Aorta (tissue), 5 donors: ENCODE results near the gene GPX2. TPM values are rescaled to one million over a fixed set of nuclear protein-coding genes. Genes with fewer than 3 reads are reported as not detected.

Experiments used
- ATAC-seq: fragments of 200-7000 bp; cut with Tn5 transposase; one replicate; pipeline ENCODE4 v1.9.1; 2022; ENCODE audit warnings: moderate library complexity; ENCODE audit not compliant: low FRiP score
- DNase-seq, 2 donors: peaks; one replicate each; pipeline ENCODE4 v3.0.0-alpha.2; 2020
- H3K27ac ChIP-seq, 2 donors: one replicate each; pipeline ENCODE4 v1.5.1; 2013; ENCODE audit warnings: low read length in 2 of 2, mild to moderate bottlenecking in 2 of 2, moderate library complexity in 2 of 2, control low read depth in 1 of 2, inconsistent platforms in 1 of 2, low read depth in 1 of 2
- H3K27me3 ChIP-seq, 2 donors: one replicate each; pipeline ENCODE4 v1.6.1; 2013; ENCODE audit warnings: control low read depth in 1 of 2, low read length in 1 of 2, mild to moderate bottlenecking in 1 of 2, moderate library complexity in 1 of 2; ENCODE audit not compliant: insufficient read depth in 2 of 2, control insufficient read depth in 1 of 2
- H3K36me3 ChIP-seq, 2 donors: one replicate each; pipeline ENCODE4 v1.6.1; 2013; ENCODE audit warnings: control low read depth in 1 of 2, low read length in 1 of 2, mild to moderate bottlenecking in 1 of 2; ENCODE audit not compliant: insufficient read depth in 2 of 2, control insufficient read depth in 1 of 2
- H3K4me1 ChIP-seq, 2 donors: one replicate each; pipeline ENCODE4 v1.6.1; 2013; ENCODE audit warnings: low read length in 2 of 2, control low read depth in 1 of 2, mild to moderate bottlenecking in 1 of 2, moderate library complexity in 1 of 2; ENCODE audit not compliant: insufficient read depth in 2 of 2, control insufficient read depth in 1 of 2
- H3K4me3 ChIP-seq, 2 donors: one replicate each; pipeline ENCODE4 v1.5.1; 2013; ENCODE audit warnings: low read length in 2 of 2, control low read depth in 1 of 2, mild to moderate bottlenecking in 1 of 2
- H3K9me3 ChIP-seq: one replicate; pipeline ENCODE4 v1.6.1; 2013; ENCODE audit warnings: mild to moderate bottlenecking, low read length; ENCODE audit not compliant: control insufficient read depth
- WGBS, 2 donors: extraction: QIAGEN DNeasy Blood & Tissue Kit; methylation state at CpG; one replicate each; pipeline ENCODE4 v1.1.7; 2013; 5-methylcytosine and 5-hydroxymethylcytosine counted together
- intact Hi-C, 2 donors: fragments of 100-400 bp; cut with DNase I; formaldehyde crosslinking; loops; one replicate each; pipeline versions ENCODE4 v1.14.2 to v1.15.0; 2022
- polyA plus RNA-seq, 2 donors: library from polyadenylated mRNA; stranded (reverse); fragments of 200-250 nt; gene quantifications; one replicate each; pipeline ENCODE4 v1.2.3, GENCODE V29; 2013
- total RNA-seq, 2 donors: library from RNA; stranded (reverse); fragmentation: NEBNext Ultra II Directional; extraction: Animal tissue kit (Norgen Biotek cat#: 25700); gene quantifications; one replicate each; pipeline ENCODE4 v1.2.1, GENCODE V29; 2021
- donor health status: healthy with polysubstance abuse.
- donor health status: Bipolar disorder and iron deficiency.
- donor health status: DM: no; HTN: no; CAD: no.
- donor health status: DM: no; HTN: no; CAD: no.
- donor health status: DM: yes; HTN: yes; CAD: no.

The GPX2 gene
- total and polyA plus RNA-seq, 4 donors: 16.8 TPM; not detected in 3

- no peaks in the 10 kb centered on the region for H3K36me3 ChIP-seq
- no peak overlapping the region for H3K4me3 ChIP-seq
- intact Hi-C loops: no loop called here
- no peak overlapping the region for H3K27ac ChIP-seq
- H3K27me3 ChIP-seq: no peaks in the 10 kb centered on the region
- ATAC-seq: no peak
- no peaks in the 10 kb centered on the region for H3K9me3 ChIP-seq
- peak in 1 of 2 donors; percentile 62 for DNase-seq
- peaks cover 0 to 3% of the 10 kb centered on the region in 2 donors for H3K4me1 ChIP-seq
- 65 to 69% methylated on average over 25 to 28 of the region's 28 CpGs for WGBS, 2 donors
Measured at GRCh38 chr14:64947710-64948611, 5.4 kb upstream of the GPX2 start.

GRCh38 chr14:64946310-64947045 is 3.9 kb upstream of the GPX2 start:
- Histone ChIP-seq H3K4me1 (no peaks in the 10 kb centered on the region), H3K4me3 (no peak overlapping the region), H3K36me3 (no peaks in the 10 kb centered on the region), H3K9me3 (no peaks in the 10 kb centered on the region), H3K27me3 (no peaks in the 10 kb centered on the region), H3K27ac (no peak overlapping the region)
- DNase-seq (no peak), ATAC-seq (no peak)
- 76 to 91% methylated on average over 6 of the region's 6 CpGs for WGBS, 2 donors
- intact Hi-C loops: no loop called here

- Histone ChIP-seq H3K27ac (no peak overlapping the region), H3K4me1 (no peaks in the 10 kb centered on the region), H3K27me3 (no peaks in the 10 kb centered on the region), H3K4me3 (no peak overlapping the region), H3K36me3 (peaks cover 0 to 1% of the 10 kb centered on the region in 2 donors), H3K9me3 (no peaks in the 10 kb centered on the region)
- no peak for ATAC-seq
- WGBS, 2 donors: 86% methylated on average over 12 of the region's 12 CpGs
- intact Hi-C loops: no loop called here
- DNase-seq: no peak
Measured at GRCh38 chr14:64945431-64946178, 3.1 kb upstream of the GPX2 start.

GRCh38 chr14:64944861-64945260 is 2.3 kb upstream of the GPX2 start:
- WGBS, 2 donors: 86 to 88% methylated on average over 4 of the region's 4 CpGs
- no peak overlapping the region for H3K27ac ChIP-seq
- intact Hi-C loops: no loop called here
- no peaks in the 10 kb centered on the region for H3K4me1 ChIP-seq
- H3K4me3 ChIP-seq: no peak overlapping the region
- no peak for DNase-seq
- no peaks in the 10 kb centered on the region for H3K9me3 ChIP-seq
- ATAC-seq: no peak
- no peaks in the 10 kb centered on the region for H3K27me3 ChIP-seq
- H3K36me3 ChIP-seq: peaks cover 0 to 1% of the 10 kb centered on the region in 2 donors

GRCh38 chr14:64944041-64944440 is 1.5 kb upstream of the GPX2 start:
- peaks cover 0 to 1% of the 10 kb centered on the region in 2 donors for H3K36me3 ChIP-seq
- 80 to 85% methylated on average over 2 of the region's 2 CpGs for WGBS, 2 donors

GRCh38 chr14:64943556-64943955 is 1.0 kb upstream of the GPX2 start:
- Histone ChIP-seq H3K9me3 (no peaks in the 10 kb centered on the region), H3K4me1 (no peaks in the 10 kb centered on the region), H3K27ac (no peak overlapping the region), H3K4me3 (no peak overlapping the region), H3K27me3 (no peaks in the 10 kb centered on the region), H3K36me3 (peaks cover 0 to 1% of the 10 kb centered on the region in 2 donors)
- no peak for ATAC-seq
- WGBS, 2 donors: 90 to 93% methylated on average over 6 of the region's 6 CpGs
- intact Hi-C loops: no loop called here
- DNase-seq: no peak

More at GRCh38 chr14:64944041-64944440, 1.5 kb upstream of the GPX2 start:
- intact Hi-C loops: no loop called here
- ATAC-seq: no peak
- Histone ChIP-seq H3K27ac (no peak overlapping the region), H3K4me3 (no peak overlapping the region), H3K9me3 (no peaks in the 10 kb centered on the region), H3K27me3 (no peaks in the 10 kb centered on the region), H3K4me1 (no peaks in the 10 kb centered on the region)
- no peak for DNase-seq

- Histone ChIP-seq H3K27ac (no peak overlapping the region), H3K4me1 (peaks cover 0 to 3% of the 10 kb centered on the region in 2 donors), H3K9me3 (no peaks in the 10 kb centered on the region), H3K27me3 (no peaks in the 10 kb centered on the region), H3K36me3 (peaks cover 0 to 1% of the 10 kb centered on the region in 2 donors), H3K4me3 (no peak overlapping the region)
- no peak for ATAC-seq
- intact Hi-C loops: no loop called here
- WGBS, 2 donors: 83 to 89% methylated on average over 3 of the region's 3 CpGs
- no peak for DNase-seq
Measured at GRCh38 chr14:64940336-64940910, 2.1 kb downstream of the GPX2 start.

GRCh38 chr14:64939817-64940190 is 2.7 kb downstream of the GPX2 start:
- peaks cover 0 to 1% of the 10 kb centered on the region in 2 donors for H3K36me3 ChIP-seq
- no peaks in the 10 kb centered on the region for H3K27me3 ChIP-seq
- 74 to 82% methylated on average over 3 of the region's 3 CpGs for WGBS, 2 donors
- no peak overlapping the region for H3K4me3 ChIP-seq
- ATAC-seq: no peak
- intact Hi-C loops: loop anchor here in 1 of 2 donors (5.0 kb wide), 2 partner anchors 38 to 138 kb away; no protein-coding TSS in a partner anchor
- no peak for DNase-seq
- no peaks in the 10 kb centered on the region for H3K9me3 ChIP-seq
- H3K27ac ChIP-seq: no peak overlapping the region
- peaks cover 0 to 3% of the 10 kb centered on the region in 2 donors for H3K4me1 ChIP-seq
